HepG2 (cell line): ENCODE results near the gene CELSR3. TPM values are rescaled to one million over a fixed set of nuclear protein-coding genes. Genes with fewer than 3 reads are reported as not detected.
A peak's percentile ranks its signal among the peaks of the same experiment; 100 is the strongest.

Experiments
- ATAC-seq: fragments of 200-7000 bp; cut with Tn5 transposase; 3 replicates; pipeline ENCODE4 v1.9.1; 2020; ENCODE audit warnings: mild to moderate bottlenecking, moderate library complexity
- BruUV-seq: library from RNA; stranded (reverse); fragments of 400-500 nt; replicated peaks from 2 replicates; lab custom pipeline; 2021; lab: Mats Ljungman, UMichigan
- CTCF ChIA-PET: fragments of 300-600 bp; formaldehyde crosslinking; extraction: SDS; loops from one replicate; lab custom pipeline; 2021; ENCODE audit warnings: low total read pairs, inconsistent platforms, low intra/inter-chr PET ratio; lab: Yijun Ruan, JAX
- POLR2A ChIA-PET: fragments of 350-600 bp; sonication (Branson Sonifier 250); formaldehyde crosslinking; loops from one replicate; lab custom pipeline; 2020; ENCODE audit warnings: antibody characterized with exemption, inconsistent platforms; lab: Yijun Ruan, JAX
- DNase-seq: peaks from one replicate; pipeline ENCODE4 v3.0.0-alpha.2; 2015; ENCODE audit warnings: low spot score
- FAIRE-seq: peaks from 3 replicates; lab custom pipeline; 2011; peaks lifted over from hg19 to GRCh38; lab: Jason Lieb, UNC
- H2AFZ ChIP-seq: one replicate; pipeline ENCODE4 v1.6.1; 2011; ENCODE audit warnings: low read length, inconsistent platforms
- H3K27ac ChIP-seq: fragments of 300-600 bp; 3 replicates; pipeline ENCODE4 v1.8.0; 2011; ENCODE audit warnings: mixed run types, mild to moderate bottlenecking, mixed read lengths, low read length, inconsistent platforms; ENCODE audit not compliant: insufficient read depth; ENCODE audit errors: extremely low read length
- H3K27me3 ChIP-seq, 2 experiments: fragments of 200-600 bp in 1 of 2; 2 replicates in 1 of 2; 3 replicates in 1 of 2; pipeline versions ENCODE4 v1.6.0 to v1.8.0; 2011; ENCODE audit warnings: low read length in 2 of 2, mild to moderate bottlenecking in 2 of 2, moderate library complexity in 2 of 2, inconsistent platforms in 1 of 2; ENCODE audit not compliant: insufficient read depth in 2 of 2, control insufficient read depth in 1 of 2
- H3K36me3 ChIP-seq, 2 experiments: fragments of 200-600 bp in 1 of 2; replicated peaks in 1 of 2; 2 replicates in 1 of 2; 3 replicates in 1 of 2; pipeline versions ENCODE4 v1.5.1 to v1.8.0; 2011; ENCODE audit warnings: low read length in 2 of 2, inconsistent platforms in 1 of 2; ENCODE audit not compliant: insufficient read depth in 2 of 2, control insufficient read depth in 1 of 2
- H3K4me1 ChIP-seq: 2 replicates; pipeline ENCODE4 v1.5.1; 2012; ENCODE audit warnings: low read length, inconsistent platforms; ENCODE audit not compliant: insufficient read depth
- H3K4me2 ChIP-seq: 2 replicates; pipeline ENCODE4 v1.6.0; 2011; ENCODE audit warnings: low read depth, low read length, inconsistent platforms
- H3K4me3 ChIP-seq, 3 experiments: fragments of 200-600 bp in 1 of 3; sonication (generic), shearing (Covaris generic) in 1 of 3; replicated peaks in 1 of 3; 2 replicates each; pipeline ENCODE4 v1.5.1; 2011 to 2016; ENCODE audit warnings: low read length in 3 of 3, inconsistent platforms in 2 of 3, low read depth in 2 of 3, mild to moderate bottlenecking in 2 of 3, control low read depth in 1 of 3, mixed read lengths in 1 of 3; ENCODE audit not compliant: insufficient read depth in 1 of 3
- H3K79me2 ChIP-seq: one replicate; pipeline ENCODE4 v1.6.1; 2011; ENCODE audit warnings: low read length, inconsistent platforms; ENCODE audit not compliant: insufficient read depth
- H3K9ac ChIP-seq: 2 replicates; pipeline ENCODE4 v1.6.0; 2011; ENCODE audit warnings: mild to moderate bottlenecking, low read depth, low read length, inconsistent platforms; ENCODE audit not compliant: insufficient read depth
- H3K9me3 ChIP-seq: 2 replicates; pipeline ENCODE4 v1.5.1; 2012; ENCODE audit warnings: mild to moderate bottlenecking, low read length
- H4K20me1 ChIP-seq: 2 replicates; pipeline ENCODE4 v1.6.0; 2011; ENCODE audit warnings: inconsistent platforms, mild to moderate bottlenecking, low read length, moderate library complexity; ENCODE audit not compliant: insufficient read depth
- HMG20B ChIP-seq: conservative IDR thresholded peaks from 2 replicates; pipeline ENCODE4 v1.6.1; 2016; ENCODE audit warnings: missing genetic modification reagents, missing compliant biosample characterization
- NFRKB ChIP-seq: fragments of 450-650 bp; IDR thresholded peaks from 2 replicates; pipeline ENCODE4 v1.6.1; 2017
- RNF2 ChIP-seq: fragments of 450-650 bp; conservative IDR thresholded peaks from 2 replicates; pipeline ENCODE4 v1.6.1; 2016; ENCODE audit warnings: low read depth
- TCF7L2 ChIP-seq: IDR thresholded peaks from 2 replicates; pipeline ENCODE4 v1.6.1; 2011; ENCODE audit warnings: mild to moderate bottlenecking, low read depth, low read length, moderate library complexity
- YEATS2 ChIP-seq: sonication (generic); formaldehyde crosslinking; IDR thresholded peaks from 2 replicates; pipeline ENCODE4 v1.4.0; 2020; ENCODE audit warnings: missing genetic modification reagents, borderline replicate concordance
- ZMYM2 ChIP-seq: sonication (generic); formaldehyde crosslinking; IDR thresholded peaks from 2 replicates; pipeline ENCODE4 v1.8.0; 2022; ENCODE audit warnings: mild to moderate bottlenecking, missing genetic modification reagents
- ZNF235 ChIP-seq: sonication (generic); formaldehyde crosslinking; IDR thresholded peaks from 2 replicates; pipeline ENCODE4 v1.8.1; 2023; ENCODE audit warnings: mild to moderate bottlenecking, missing genetic modification reagents, borderline replicate concordance
- ZNF720 ChIP-seq: sonication (generic); formaldehyde crosslinking; IDR thresholded peaks from 2 replicates; pipeline ENCODE4 v1.4.0; 2020; ENCODE audit warnings: missing genetic modification reagents
- ZNF75D ChIP-seq: sonication (generic); formaldehyde crosslinking; IDR thresholded peaks from 2 replicates; pipeline ENCODE4 v1.8.1; 2023; ENCODE audit warnings: missing genetic modification reagents, mild to moderate bottlenecking, borderline replicate concordance
- in situ Hi-C: cut with HindIII; loops from 2 replicates; pipeline ENCODE4 v1.10.0; 2017; ENCODE audit warnings: low pct_unique_long_range_greater_than_20kb; ENCODE audit not compliant: extremely low pct_ligation_motif_present
- intact Hi-C: fragments of 100-400 bp; cut with micrococcal nuclease; formaldehyde crosslinking; loops from one replicate; pipeline ENCODE4 v1.10.0; 2022; ENCODE audit not compliant: unreplicated experiment
- polyA plus RNA-seq, 8 experiments: library from polyadenylated mRNA; depleted of rRNA in 3 of 8; stranded (reverse) in 7 of 8; unstranded in 1 of 8; fragments of >200 nt; fragmentation: Illumina TruSeq in 4 of 8; extraction: Trizol in 4 of 8; gene quantifications; 2 replicates each; pipeline versions ENCODE4 v1.2.1 to v1.2.3, GENCODE V29; 2011 to 2016; ENCODE audit warnings: low read depth in 4 of 8, missing spikeins in 1 of 8, mixed read lengths in 1 of 8; ENCODE audit not compliant: insufficient read depth in 1 of 8
- total RNA-seq, 5 experiments: library from RNA; depleted of rRNA; stranded (reverse); fragments of >200 nt; fragmentation: Illumina TruSeq; extraction: Trizol; gene quantifications; 2 replicates each; pipeline ENCODE4 v1.2.3, GENCODE V29; 2016; ENCODE audit warnings: low read depth in 1 of 5
- TF ChIP-seq, protein P1 (sequence below): sonication (generic); formaldehyde crosslinking; IDR thresholded peaks from 2 replicates; pipeline ENCODE4 v1.9.0; 2021; ENCODE audit warnings: missing genetic modification reagents, borderline replicate concordance
- TF ChIP-seq, protein P2 (sequence below): sonication (generic); formaldehyde crosslinking; IDR thresholded peaks from 2 replicates; pipeline ENCODE4 v1.8.0; 2022; ENCODE audit warnings: mild to moderate bottlenecking, missing genetic modification reagents, borderline replicate concordance
- TF ChIP-seq, protein P3 (sequence below): IDR thresholded peaks from 2 replicates; pipeline ENCODE4 v1.6.1; 2012; ENCODE audit warnings: low read depth, low read length, improper control_type of control experiment

The CELSR3 gene
- total and polyA plus RNA-seq, 2 of the 13 experiments (the other 11 are each of a cell fraction or from before 2014, with no cell fraction given), result 5.4 to 6.7 TPM

DNA sequence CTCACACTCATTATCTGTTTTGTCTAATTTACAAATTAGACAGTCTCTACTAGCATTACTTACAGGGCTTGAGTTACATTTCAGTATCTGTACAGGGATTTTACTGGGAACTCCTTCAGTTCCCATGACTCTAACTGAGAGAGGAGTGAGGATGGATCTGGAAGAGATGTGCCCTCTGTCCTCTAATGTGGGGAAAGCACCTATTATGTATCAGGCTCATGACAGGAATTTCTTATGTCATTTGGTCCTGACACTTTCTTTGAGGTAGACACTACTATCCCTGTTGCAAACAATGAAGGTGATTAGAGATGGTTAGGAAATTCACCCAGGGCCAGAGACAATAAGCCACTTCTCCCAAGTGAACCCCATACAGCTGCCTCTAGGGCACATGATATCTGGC lies 33.9 kb upstream of the CELSR3 start:
- Histone ChIP-seq H3K79me2 (peaks cover 48% of the 10 kb centered on the region), H3K4me1 (peaks cover 12% of the 10 kb centered on the region), H3K27ac (no peak overlapping the region), H3K36me3 (peaks cover 30 to 63% of the 10 kb centered on the region in 2 experiments), H3K4me3 (no peak overlapping the region), H3K27me3 (no peaks in the 10 kb centered on the region), H3K9me3 (no peaks in the 10 kb centered on the region), H3K4me2 (no peak overlapping the region), H2AFZ (no peak overlapping the region), H4K20me1 (peaks cover 52% of the 10 kb centered on the region), H3K9ac (no peak overlapping the region)
- ChIA-PET CTCF (no interaction called here), POLR2A (interaction anchor here (0.9 to 2.0 kb wide), 2 partner anchors 43 to 151 kb away, joined by 3 to 7 read pairs; partner anchors contain the start of gene PRKAR2A)
- DNase-seq (no peak), FAIRE-seq (no peak), ATAC-seq (peak; percentile 31; the same call in 2 of the 3 replicates)
- in situ Hi-C loops, result no loop called here
- intact Hi-C loops, result no loop called here
- no TSS peak for BruUV-seq
- TF ChIP-seq, protein P1, sequence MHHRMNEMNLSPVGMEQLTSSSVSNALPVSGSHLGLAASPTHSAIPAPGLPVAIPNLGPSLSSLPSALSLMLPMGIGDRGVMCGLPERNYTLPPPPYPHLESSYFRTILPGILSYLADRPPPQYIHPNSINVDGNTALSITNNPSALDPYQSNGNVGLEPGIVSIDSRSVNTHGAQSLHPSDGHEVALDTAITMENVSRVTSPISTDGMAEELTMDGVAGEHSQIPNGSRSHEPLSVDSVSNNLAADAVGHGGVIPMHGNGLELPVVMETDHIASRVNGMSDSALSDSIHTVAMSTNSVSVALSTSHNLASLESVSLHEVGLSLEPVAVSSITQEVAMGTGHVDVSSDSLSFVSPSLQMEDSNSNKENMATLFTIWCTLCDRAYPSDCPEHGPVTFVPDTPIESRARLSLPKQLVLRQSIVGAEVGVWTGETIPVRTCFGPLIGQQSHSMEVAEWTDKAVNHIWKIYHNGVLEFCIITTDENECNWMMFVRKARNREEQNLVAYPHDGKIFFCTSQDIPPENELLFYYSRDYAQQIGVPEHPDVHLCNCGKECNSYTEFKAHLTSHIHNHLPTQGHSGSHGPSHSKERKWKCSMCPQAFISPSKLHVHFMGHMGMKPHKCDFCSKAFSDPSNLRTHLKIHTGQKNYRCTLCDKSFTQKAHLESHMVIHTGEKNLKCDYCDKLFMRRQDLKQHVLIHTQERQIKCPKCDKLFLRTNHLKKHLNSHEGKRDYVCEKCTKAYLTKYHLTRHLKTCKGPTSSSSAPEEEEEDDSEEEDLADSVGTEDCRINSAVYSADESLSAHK (CRISPR knock-in tag), result no peak
- no peak for TF ChIP-seq NFRKB
- no peak for TF ChIP-seq RNF2
- TF ChIP-seq YEATS2 (CRISPR knock-in tag), result no peak
- TF ChIP-seq HMG20B (CRISPR knock-in tag), result no peak
- TF ChIP-seq, protein P2, sequence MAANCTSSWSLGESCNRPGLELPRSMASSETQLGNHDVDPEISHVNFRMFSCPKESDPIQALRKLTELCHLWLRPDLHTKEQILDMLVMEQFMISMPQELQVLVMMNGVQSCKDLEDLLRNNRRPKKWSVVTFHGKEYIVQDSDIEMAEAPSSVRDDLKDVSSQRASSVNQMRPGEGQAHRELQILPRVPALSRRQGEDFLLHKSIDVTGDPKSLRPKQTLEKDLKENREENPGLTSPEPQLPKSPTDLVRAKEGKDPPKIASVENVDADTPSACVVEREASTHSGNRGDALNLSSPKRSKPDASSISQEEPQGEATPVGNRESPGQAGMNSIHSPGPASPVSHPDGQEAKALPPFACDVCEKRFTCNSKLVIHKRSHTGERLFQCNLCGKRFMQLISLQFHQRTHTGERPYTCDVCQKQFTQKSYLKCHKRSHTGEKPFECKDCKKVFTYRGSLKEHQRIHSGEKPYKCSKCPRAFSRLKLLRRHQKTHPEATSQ (CRISPR knock-in tag), result no peak
- TF ChIP-seq ZNF235 (CRISPR knock-in tag), result no peak
- no peak for TF ChIP-seq ZNF720 (CRISPR knock-in tag)
- TF ChIP-seq ZNF75D, result no peak
- TF ChIP-seq ZMYM2 (CRISPR knock-in tag), result no peak
- TF ChIP-seq TCF7L2, result no peak
- TF ChIP-seq, protein P3, sequence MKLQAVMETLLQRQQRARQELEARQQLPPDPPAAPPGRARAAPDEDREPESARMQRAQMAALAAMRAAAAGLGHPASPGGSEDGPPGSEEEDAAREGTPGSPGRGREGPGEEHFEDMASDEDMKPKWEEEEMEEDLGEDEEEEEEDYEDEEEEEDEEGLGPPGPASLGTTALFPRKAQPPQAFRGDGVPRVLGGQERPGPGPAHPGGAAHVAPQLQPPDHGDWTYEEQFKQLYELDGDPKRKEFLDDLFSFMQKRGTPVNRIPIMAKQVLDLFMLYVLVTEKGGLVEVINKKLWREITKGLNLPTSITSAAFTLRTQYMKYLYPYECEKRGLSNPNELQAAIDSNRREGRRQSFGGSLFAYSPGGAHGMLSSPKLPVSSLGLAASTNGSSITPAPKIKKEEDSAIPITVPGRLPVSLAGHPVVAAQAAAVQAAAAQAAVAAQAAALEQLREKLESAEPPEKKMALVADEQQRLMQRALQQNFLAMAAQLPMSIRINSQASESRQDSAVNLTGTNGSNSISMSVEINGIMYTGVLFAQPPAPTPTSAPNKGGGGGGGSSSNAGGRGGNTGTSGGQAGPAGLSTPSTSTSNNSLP, result no peak
